ENCODE data around the gene ARF1. TPM values are rescaled to one million over a fixed set of nuclear protein-coding genes. Genes with fewer than 3 reads are reported as not detected.

ARF1 gene
- total RNA-seq, 1 donor from 2014 or later, result 213 TPM

- no peak for ATAC-seq (ENCODE audit: low read depth)
- Mint-ChIP-seq H3K27ac (no peak overlapping the region), H3K27me3 (no peaks in the 10 kb centered on the region), H3K9me3 (no peaks in the 10 kb centered on the region), H3K36me3 (ENCODE audit: low read depth) (no peaks in the 10 kb centered on the region), H3K4me1 (no peaks in the 10 kb centered on the region), H3K4me3 (no peak overlapping the region)
- CTCF ChIA-PET, result no interaction called here
- TF ChIP-seq, protein P1, sequence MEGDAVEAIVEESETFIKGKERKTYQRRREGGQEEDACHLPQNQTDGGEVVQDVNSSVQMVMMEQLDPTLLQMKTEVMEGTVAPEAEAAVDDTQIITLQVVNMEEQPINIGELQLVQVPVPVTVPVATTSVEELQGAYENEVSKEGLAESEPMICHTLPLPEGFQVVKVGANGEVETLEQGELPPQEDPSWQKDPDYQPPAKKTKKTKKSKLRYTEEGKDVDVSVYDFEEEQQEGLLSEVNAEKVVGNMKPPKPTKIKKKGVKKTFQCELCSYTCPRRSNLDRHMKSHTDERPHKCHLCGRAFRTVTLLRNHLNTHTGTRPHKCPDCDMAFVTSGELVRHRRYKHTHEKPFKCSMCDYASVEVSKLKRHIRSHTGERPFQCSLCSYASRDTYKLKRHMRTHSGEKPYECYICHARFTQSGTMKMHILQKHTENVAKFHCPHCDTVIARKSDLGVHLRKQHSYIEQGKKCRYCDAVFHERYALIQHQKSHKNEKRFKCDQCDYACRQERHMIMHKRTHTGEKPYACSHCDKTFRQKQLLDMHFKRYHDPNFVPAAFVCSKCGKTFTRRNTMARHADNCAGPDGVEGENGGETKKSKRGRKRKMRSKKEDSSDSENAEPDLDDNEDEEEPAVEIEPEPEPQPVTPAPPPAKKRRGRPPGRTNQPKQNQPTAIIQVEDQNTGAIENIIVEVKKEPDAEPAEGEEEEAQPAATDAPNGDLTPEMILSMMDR (IDR thresholded peaks at IDR 0.05), result no peak
- POLR2A ChIA-PET, result interaction anchor here (0.7 kb wide), 1 partner anchor 1303 kb away, joined by 3 read pairs; no protein-coding TSS in a partner anchor
- intact Hi-C loops (cut with micrococcal nuclease), result no loop called here
- no peak for DNase-seq
Measured at GRCh38 chr1:228074954-228075730, 7.4 kb upstream of the ARF1 start.

DNA sequence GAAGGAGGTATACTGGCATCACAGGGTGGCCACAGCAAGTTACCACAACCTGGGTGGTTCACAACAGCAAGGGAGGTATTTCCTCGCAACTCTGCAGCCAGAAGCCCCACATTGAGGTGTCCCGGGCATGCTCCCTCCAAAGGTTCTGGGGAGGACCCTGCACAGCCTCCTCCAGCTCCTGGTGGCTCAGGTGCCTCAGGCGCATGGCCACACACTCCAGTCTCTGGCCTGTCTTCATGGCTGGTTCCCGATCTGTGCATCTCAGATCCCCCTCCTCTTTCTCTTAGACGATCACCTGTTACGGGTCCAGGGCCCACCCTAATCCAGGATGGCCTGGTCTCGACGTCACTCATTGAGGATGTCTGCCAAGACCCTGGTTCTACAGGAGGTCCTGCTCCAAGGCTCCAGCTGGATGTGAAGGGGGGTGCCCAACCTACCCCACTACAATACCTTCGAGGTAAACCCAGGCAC, 6.7 kb upstream of the ARF1 start:
- no peaks in the 10 kb centered on the region for H3K36me3 Mint-ChIP-seq (ENCODE audit: low read depth)
- no peak overlapping the region for H3K27ac Mint-ChIP-seq
- no peak for ATAC-seq (ENCODE audit: low read depth)
- no peaks in the 10 kb centered on the region for H3K27me3 Mint-ChIP-seq
- no peaks in the 10 kb centered on the region for H3K4me1 Mint-ChIP-seq
- no peak for DNase-seq
- H3K9me3 Mint-ChIP-seq, result no peaks in the 10 kb centered on the region
- ChIA-PET POLR2A (no interaction called here), CTCF (no interaction called here)
- intact Hi-C loops (cut with micrococcal nuclease), result no loop called here
- no peak overlapping the region for H3K4me3 Mint-ChIP-seq
- TF ChIP-seq, protein P1 (IDR thresholded peaks at IDR 0.05), result no peak

DNA sequence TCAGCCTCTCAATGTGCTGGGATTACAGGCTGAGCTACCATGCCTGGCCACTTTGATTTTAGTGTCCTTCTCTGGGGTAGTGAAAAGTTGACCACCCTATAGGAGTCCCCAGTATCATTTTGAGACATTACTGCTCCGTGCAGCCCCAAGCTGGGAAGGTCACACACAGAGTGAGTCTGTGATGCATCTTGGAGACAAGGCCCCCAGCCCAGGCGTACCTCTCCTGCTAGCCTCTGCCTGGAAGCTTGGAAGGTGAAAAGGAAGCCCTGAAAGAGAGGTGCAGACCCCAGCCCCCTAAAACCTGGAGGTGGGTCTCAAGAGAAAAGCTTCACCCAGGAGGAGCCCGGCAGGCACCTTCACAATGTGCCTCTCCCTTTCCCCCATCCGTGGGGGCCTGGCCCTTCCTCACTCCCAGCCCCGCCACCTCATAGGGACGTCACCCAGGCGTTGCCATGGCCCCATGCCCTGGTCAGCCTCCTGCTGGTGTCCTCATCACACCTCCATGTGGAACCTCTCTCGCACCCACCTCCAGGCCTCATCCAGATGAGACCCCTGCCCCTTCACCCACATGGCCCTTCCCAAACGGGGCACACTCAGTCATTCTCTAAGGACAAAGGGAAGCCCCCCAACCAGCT, 5.6 kb upstream of the ARF1 start:
- TF ChIP-seq, protein P1 (IDR thresholded peaks at IDR 0.05), result no peak

DNA sequence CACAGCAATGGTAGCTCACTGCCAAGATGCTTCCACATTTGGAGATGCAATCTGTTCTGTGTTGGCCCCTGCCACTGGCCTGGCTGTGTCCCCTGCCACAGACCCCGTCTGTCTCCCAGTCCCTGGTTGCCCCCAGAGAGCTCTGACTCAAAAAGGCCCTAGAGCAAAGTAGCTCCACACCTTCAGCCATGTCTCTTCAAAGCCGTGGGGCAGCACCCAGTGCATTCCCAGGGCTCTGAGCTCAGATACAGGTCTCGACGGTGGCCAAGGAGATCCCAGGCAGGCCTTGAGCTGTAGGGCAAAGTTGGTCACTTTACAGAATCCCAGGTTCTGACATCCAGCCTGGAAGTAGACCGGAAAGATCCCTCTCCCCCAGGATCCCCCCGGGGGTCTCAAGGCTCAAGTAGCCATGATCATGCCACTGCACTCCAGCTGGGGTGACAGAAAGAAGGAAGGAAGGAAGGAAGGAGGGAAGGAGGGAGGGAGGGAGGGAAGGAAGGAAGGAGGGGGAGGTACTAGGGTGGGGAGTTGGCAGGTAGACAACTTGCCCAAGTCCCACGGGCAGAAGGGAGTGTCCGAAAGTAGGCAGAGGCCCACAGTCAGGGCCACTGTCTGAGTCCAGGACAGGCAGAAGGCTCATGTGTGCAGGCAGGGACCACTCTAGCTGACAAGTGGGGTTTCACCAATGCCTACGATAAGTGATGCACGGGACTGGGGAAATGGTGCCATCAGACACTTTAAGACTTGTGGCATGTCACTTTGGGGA, 4.8 kb upstream of the ARF1 start:
- intact Hi-C loops (cut with micrococcal nuclease), result no loop called here
- ATAC-seq (ENCODE audit: low read depth) (no peak), DNase-seq (no peak)
- Mint-ChIP-seq H3K4me3 (no peak overlapping the region), H3K36me3 (ENCODE audit: low read depth) (no peaks in the 10 kb centered on the region), H3K9me3 (no peaks in the 10 kb centered on the region), H3K4me1 (peaks cover 6% of the 10 kb centered on the region), H3K27me3 (no peaks in the 10 kb centered on the region), H3K27ac (no peak overlapping the region)
- TF ChIP-seq, protein P1 (IDR thresholded peaks at IDR 0.05), result no peak
- POLR2A ChIA-PET, result interaction anchor here (0.7 to 0.9 kb wide), 2 partner anchors 31 to 205 kb away, joined by 3 read pairs; no protein-coding TSS in a partner anchor
- CTCF ChIA-PET, result no interaction called here

More for the DNA sequence above, 5.6 kb upstream of the ARF1 start:
- CTCF ChIA-PET, result no interaction called here
- Mint-ChIP-seq H3K4me3 (no peak overlapping the region), H3K4me1 (peaks cover 6% of the 10 kb centered on the region), H3K36me3 (ENCODE audit: low read depth) (no peaks in the 10 kb centered on the region), H3K27ac (no peak overlapping the region), H3K27me3 (no peaks in the 10 kb centered on the region), H3K9me3 (no peaks in the 10 kb centered on the region)
- intact Hi-C loops (cut with micrococcal nuclease), result no loop called here
- ATAC-seq (ENCODE audit: low read depth) (no peak), DNase-seq (no peak)
- POLR2A ChIA-PET, result interaction anchor here (0.6 to 0.9 kb wide), 2 partner anchors 32 to 346 kb away, joined by 3 read pairs; no protein-coding TSS in a partner anchor

DNA sequence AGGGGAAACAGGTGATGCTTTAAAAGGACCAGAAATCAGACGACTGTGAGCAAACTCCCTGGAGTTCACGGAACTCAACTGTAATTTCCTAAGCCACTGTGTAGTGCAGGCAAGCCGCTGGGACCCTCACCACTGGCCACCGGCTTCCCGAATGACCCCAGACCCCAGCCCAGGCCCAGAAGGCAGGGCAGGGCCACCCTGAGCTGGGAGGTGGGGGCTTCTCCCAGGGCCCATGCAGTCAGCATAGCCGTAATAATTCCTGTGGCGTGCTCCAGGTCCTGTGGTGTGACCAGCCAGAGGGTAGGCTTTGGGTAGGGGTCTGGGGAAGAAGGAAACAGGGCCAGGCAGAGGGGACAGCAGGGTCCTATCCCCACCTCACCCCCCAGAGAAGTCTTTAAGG, 3.5 kb upstream of the ARF1 start:
- Mint-ChIP-seq H3K4me3 (no peak overlapping the region), H3K4me1 (peaks cover 14% of the 10 kb centered on the region), H3K27ac (no peak overlapping the region), H3K9me3 (no peaks in the 10 kb centered on the region), H3K27me3 (no peaks in the 10 kb centered on the region), H3K36me3 (ENCODE audit: low read depth) (peaks cover 9% of the 10 kb centered on the region)
- intact Hi-C loops (cut with micrococcal nuclease), result no loop called here
- no peak for ATAC-seq (ENCODE audit: low read depth)
- CTCF ChIA-PET, result no interaction called here
- POLR2A ChIA-PET, result no interaction called here
- TF ChIP-seq, protein P1 (IDR thresholded peaks at IDR 0.05), result no peak
- no peak for DNase-seq

Measured in activated B cell treated with CpG ODN at 0.5 μM for 24 hours (primary cell).